ENCODE measurements around the gene CCSER2. TPM values are rescaled to one million over a fixed set of nuclear protein-coding genes. Genes with fewer than 3 reads are reported as not detected.
A peak's percentile ranks its signal among the peaks of the same experiment; 100 is the strongest.

Gene CCSER2
- total RNA-seq, 2 donors from 2014 or later, result 29.8 to 38.8 TPM

- DNase-seq, result peak; percentile 90
- Mint-ChIP-seq H3K4me3 (no peak overlapping the region), H3K4me1 (peaks cover 36% of the 10 kb centered on the region), H3K27me3 (ENCODE audit: insufficient read depth) (no peaks in the 10 kb centered on the region), H3K9me3 (peaks cover 14% of the 10 kb centered on the region), H3K27ac (no peak overlapping the region), H3K36me3 (ENCODE audit: low read depth) (peaks cover 19% of the 10 kb centered on the region)
- no peaks in the 10 kb centered on the region for H3K4me1 ChIP-seq (ENCODE audit: control insufficient read depth, insufficient read depth, low read length)
- no peak overlapping the region for H3K27ac ChIP-seq (ENCODE audit: low read depth, low read length)
- no peak overlapping the region for H3K4me3 ChIP-seq (ENCODE audit: low read length)
- no peaks in the 10 kb centered on the region for H3K36me3 ChIP-seq (ENCODE audit: control insufficient read depth, insufficient read depth, low read length)
- no peak overlapping the region for H3K9ac ChIP-seq (ENCODE audit: extremely low read depth, low read length, poor library complexity, severe bottlenecking)
- TF ChIP-seq CTCF (conservative IDR thresholded peaks at IDR 0.05), result peak; percentile 86
- no peaks in the 10 kb centered on the region for H3K9me3 ChIP-seq (ENCODE audit: control insufficient read depth, low read length)
- 88 to 90% methylated on average over 3 to 6 of the region's 7 CpGs for WGBS, 2 experiments (ENCODE audit: insufficient coverage in 1 of 2, insufficient read length in 1 of 2)
- H3K27me3 ChIP-seq (ENCODE audit: control insufficient read depth, insufficient read depth, low read length, poor library complexity, severe bottlenecking), result no peaks in the 10 kb centered on the region
Observed at GRCh38 chr10:84352251-84352842, 24.0 kb downstream of the CCSER2 start.

- no peak overlapping the region for H3K27ac ChIP-seq (ENCODE audit: low read depth, low read length)
- WGBS, 2 experiments (ENCODE audit: insufficient coverage in 1 of 2, insufficient read length in 1 of 2), result 87 to 91% methylated on average over 3 to 11 of the region's 11 CpGs
- peaks cover 8% of the 10 kb centered on the region for H3K9me3 Mint-ChIP-seq
- no peak for TF ChIP-seq CTCF (conservative IDR thresholded peaks at IDR 0.05)
- H3K4me3 Mint-ChIP-seq, result no peak overlapping the region
- H3K4me1 Mint-ChIP-seq, result peaks cover 36% of the 10 kb centered on the region
- no peak overlapping the region for H3K4me3 ChIP-seq (ENCODE audit: low read length)
- H3K27me3 ChIP-seq (ENCODE audit: control insufficient read depth, insufficient read depth, low read length, poor library complexity, severe bottlenecking), result no peaks in the 10 kb centered on the region
- no peaks in the 10 kb centered on the region for H3K4me1 ChIP-seq (ENCODE audit: control insufficient read depth, insufficient read depth, low read length)
- peaks cover 13% of the 10 kb centered on the region for H3K36me3 Mint-ChIP-seq (ENCODE audit: low read depth)
- peak overlapping the region; percentile 23 for H3K27ac Mint-ChIP-seq
- H3K9ac ChIP-seq (ENCODE audit: extremely low read depth, low read length, poor library complexity, severe bottlenecking), result no peak overlapping the region
- H3K9me3 ChIP-seq (ENCODE audit: control insufficient read depth, low read length), result no peaks in the 10 kb centered on the region
- no peaks in the 10 kb centered on the region for H3K36me3 ChIP-seq (ENCODE audit: control insufficient read depth, insufficient read depth, low read length)
- no peaks in the 10 kb centered on the region for H3K27me3 Mint-ChIP-seq (ENCODE audit: insufficient read depth)
- DNase-seq, result no peak
Observed at GRCh38 chr10:84353052-84353803, 24.8 kb downstream of the CCSER2 start.

- H3K27ac Mint-ChIP-seq, result no peak overlapping the region
- H3K36me3 Mint-ChIP-seq (ENCODE audit: low read depth), result peaks cover under 1% of the 10 kb centered on the region
- TF ChIP-seq CTCF (conservative IDR thresholded peaks at IDR 0.05), result no peak
- peaks cover 36% of the 10 kb centered on the region for H3K4me1 Mint-ChIP-seq
- H3K9ac ChIP-seq (ENCODE audit: extremely low read depth, low read length, poor library complexity, severe bottlenecking), result no peak overlapping the region
- H3K4me3 ChIP-seq (ENCODE audit: low read length), result no peak overlapping the region
- no peaks in the 10 kb centered on the region for H3K27me3 ChIP-seq (ENCODE audit: control insufficient read depth, insufficient read depth, low read length, poor library complexity, severe bottlenecking)
- no peaks in the 10 kb centered on the region for H3K9me3 ChIP-seq (ENCODE audit: control insufficient read depth, low read length)
- no peak overlapping the region for H3K4me3 Mint-ChIP-seq
- H3K4me1 ChIP-seq (ENCODE audit: control insufficient read depth, insufficient read depth, low read length), result no peaks in the 10 kb centered on the region
- whole genome bisulfite sequencing, 2 experiments (ENCODE audit: insufficient coverage in 1 of 2, insufficient read length in 1 of 2), result 92 to 97% methylated on average over 4 of the region's 4 CpGs
- no peaks in the 10 kb centered on the region for H3K36me3 ChIP-seq (ENCODE audit: control insufficient read depth, insufficient read depth, low read length)
- no peak overlapping the region for H3K27ac ChIP-seq (ENCODE audit: low read depth, low read length)
- no peaks in the 10 kb centered on the region for H3K9me3 Mint-ChIP-seq
- H3K27me3 Mint-ChIP-seq (ENCODE audit: insufficient read depth), result no peaks in the 10 kb centered on the region
- no peak for DNase-seq
Observed at GRCh38 chr10:84354623-84355022, 26.2 kb downstream of the CCSER2 start.
